Endothelial cell of umbilical vein (primary cell): ENCODE measurements around the gene PRDM16.

Experiments used
- EZH2 ChIP-seq: IDR thresholded peaks from 2 replicates; pipeline ENCODE4 v1.6.1; 2012; ENCODE audit warnings: borderline replicate concordance, low read depth, mild to moderate bottlenecking, moderate library complexity, low read length, inconsistent platforms; ENCODE audit not compliant: severe bottlenecking
- FOS ChIP-seq: IDR thresholded peaks from 2 replicates; pipeline ENCODE4 v1.6.1; 2011; ENCODE audit warnings: mild to moderate bottlenecking, low read length, moderate library complexity, borderline replicate concordance; ENCODE audit not compliant: insufficient read depth
- JUN ChIP-seq: IDR thresholded peaks from 2 replicates; pipeline ENCODE4 v1.6.1; 2011; ENCODE audit warnings: borderline replicate concordance, low read depth; ENCODE audit not compliant: insufficient read length, insufficient read depth
- POLR2A ChIP-seq: IDR thresholded peaks from 2 replicates; pipeline ENCODE4 v1.6.1; 2012; ENCODE audit warnings: low read depth, mild to moderate bottlenecking, control low read depth, low read length
- POLR2AphosphoS5 ChIP-seq: IDR thresholded peaks from 2 replicates; pipeline ENCODE4 v1.6.1; 2012; ENCODE audit warnings: low read depth, mild to moderate bottlenecking, control low read depth, low read length, moderate library complexity; ENCODE audit not compliant: insufficient read depth
- TF ChIP-seq, protein P1 (sequence below), 2 donors: IDR thresholded peaks; 1 replicate in 1 of 2; 2 replicates in 1 of 2; pipeline ENCODE4 v1.5.1; 2011; ENCODE audit warnings: low read length in 2 of 2, mild to moderate bottlenecking in 2 of 2, moderate library complexity in 2 of 2, control low read depth in 1 of 2, inconsistent platforms in 1 of 2, low read depth in 1 of 2; ENCODE audit not compliant: insufficient read depth in 1 of 2; ENCODE audit errors: extremely low read depth in 1 of 2
- TF ChIP-seq, protein P2 (sequence below): IDR thresholded peaks from 2 replicates; pipeline ENCODE4 v1.6.1; 2011; ENCODE audit not compliant: insufficient read depth, insufficient read length

DNA sequence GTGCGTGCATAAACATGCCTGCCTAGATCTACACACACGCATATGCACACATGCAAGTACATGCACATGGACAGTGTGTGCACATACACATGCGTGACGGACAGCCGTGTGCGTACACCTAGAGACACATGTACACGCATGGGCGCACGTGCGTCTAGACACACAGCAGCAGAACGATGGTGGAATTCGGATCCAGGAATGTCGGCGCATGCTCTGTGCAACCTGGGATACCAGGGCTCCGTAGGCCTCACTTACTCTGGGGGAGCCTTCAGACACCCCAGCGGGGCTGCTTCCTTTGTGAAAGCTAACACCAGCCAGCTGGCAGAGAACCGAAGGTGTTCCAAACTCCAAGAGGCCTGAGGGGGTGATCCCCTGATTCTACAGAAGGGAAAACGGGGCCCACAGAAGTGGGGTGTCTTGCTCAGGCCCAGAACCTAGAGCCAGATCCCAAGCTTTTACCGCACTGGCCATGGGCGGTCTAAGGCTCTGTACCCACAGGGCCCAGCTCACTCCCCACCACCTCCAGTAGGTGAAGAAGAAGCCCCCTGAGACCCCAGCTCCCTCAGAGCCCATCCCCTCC is 358.0 kb downstream of the PRDM16 start:
- TF ChIP-seq, protein P1, sequence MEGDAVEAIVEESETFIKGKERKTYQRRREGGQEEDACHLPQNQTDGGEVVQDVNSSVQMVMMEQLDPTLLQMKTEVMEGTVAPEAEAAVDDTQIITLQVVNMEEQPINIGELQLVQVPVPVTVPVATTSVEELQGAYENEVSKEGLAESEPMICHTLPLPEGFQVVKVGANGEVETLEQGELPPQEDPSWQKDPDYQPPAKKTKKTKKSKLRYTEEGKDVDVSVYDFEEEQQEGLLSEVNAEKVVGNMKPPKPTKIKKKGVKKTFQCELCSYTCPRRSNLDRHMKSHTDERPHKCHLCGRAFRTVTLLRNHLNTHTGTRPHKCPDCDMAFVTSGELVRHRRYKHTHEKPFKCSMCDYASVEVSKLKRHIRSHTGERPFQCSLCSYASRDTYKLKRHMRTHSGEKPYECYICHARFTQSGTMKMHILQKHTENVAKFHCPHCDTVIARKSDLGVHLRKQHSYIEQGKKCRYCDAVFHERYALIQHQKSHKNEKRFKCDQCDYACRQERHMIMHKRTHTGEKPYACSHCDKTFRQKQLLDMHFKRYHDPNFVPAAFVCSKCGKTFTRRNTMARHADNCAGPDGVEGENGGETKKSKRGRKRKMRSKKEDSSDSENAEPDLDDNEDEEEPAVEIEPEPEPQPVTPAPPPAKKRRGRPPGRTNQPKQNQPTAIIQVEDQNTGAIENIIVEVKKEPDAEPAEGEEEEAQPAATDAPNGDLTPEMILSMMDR (IDR thresholded peaks at IDR 0.05; ENCODE audit: extremely low read depth in 1 of 2, insufficient read depth in 1 of 2, low read depth in 1 of 2, low read length in 2 of 2), result no peak
- TF ChIP-seq, protein P2, sequence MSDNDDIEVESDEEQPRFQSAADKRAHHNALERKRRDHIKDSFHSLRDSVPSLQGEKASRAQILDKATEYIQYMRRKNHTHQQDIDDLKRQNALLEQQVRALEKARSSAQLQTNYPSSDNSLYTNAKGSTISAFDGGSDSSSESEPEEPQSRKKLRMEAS, result no peak
- no peak for TF ChIP-seq POLR2A
- no peak for TF ChIP-seq FOS
- TF ChIP-seq POLR2AphosphoS5, result no peak
- TF ChIP-seq EZH2, result no peak
- no peak for TF ChIP-seq JUN
